ENCODE measurements around the gene SEMA4G. TPM values are rescaled to one million over a fixed set of nuclear protein-coding genes. Genes with fewer than 3 reads are reported as not detected.

Gene SEMA4G
- total and polyA plus RNA-seq, 2 of the 13 experiments (the other 11 are each of a cell fraction or from before 2014, with no cell fraction given) = 46.2 to 207 TPM

DNA sequence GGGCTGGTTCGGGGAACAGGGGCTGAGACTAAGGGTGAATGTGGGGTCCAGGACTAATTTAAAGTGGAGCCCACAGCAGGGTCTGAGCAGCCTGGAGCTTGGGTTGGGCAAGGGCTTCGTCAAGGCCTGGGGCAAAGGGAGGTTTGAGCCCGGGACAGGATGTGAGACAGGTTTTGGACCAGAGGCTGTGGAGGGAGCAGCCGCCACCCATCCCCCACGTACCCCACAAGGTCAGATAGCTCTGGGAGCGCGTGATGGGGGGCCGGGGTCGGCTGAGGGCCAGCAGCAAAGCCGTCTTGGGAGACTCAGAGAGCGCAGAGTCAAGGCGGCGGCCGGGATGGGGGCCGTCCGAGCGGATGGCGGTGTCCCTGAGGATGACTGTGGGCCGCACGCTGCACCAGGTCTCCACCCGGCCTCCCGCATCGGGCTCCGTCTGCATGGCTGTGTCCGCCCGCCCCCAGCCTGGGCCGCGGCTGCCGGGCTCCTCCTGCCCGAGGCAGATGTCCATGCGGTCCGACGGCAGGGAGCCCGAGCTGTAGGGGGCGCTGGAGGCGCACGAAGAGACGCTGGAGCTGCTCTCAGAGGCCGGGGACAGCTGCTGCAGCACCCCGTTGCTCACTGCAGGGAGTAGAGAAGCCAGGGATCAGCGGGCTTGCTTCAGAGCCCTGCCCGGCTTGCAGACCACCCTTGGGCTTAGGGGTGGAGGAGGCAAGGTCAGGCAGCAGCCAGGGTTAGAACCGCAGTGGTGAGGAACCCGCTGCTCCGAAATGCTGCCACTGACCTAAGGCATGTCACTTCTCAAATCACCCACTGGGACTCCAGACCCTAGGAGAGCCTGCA, 49.5 kb downstream of the SEMA4G start (continued):
- TF ChIP-seq SRSF1 (optimal IDR thresholded peaks at IDR 0.05; ENCODE audit: low read depth, low read length) (no peak), ZNF333 (CRISPR knock-in tag; IDR thresholded peaks at IDR 0.05; ENCODE audit: borderline replicate concordance) (peak; percentile 87; the same call in 1 of the 2 replicates), ZNF138 (CRISPR knock-in tag; IDR thresholded peaks at IDR 0.05; ENCODE audit: low read depth) (no peak; the same call in 1 of the 2 replicates), RAD51 (IDR thresholded peaks at IDR 0.05; ENCODE audit: borderline replicate concordance) (no peak), ZC3H13 (CRISPR knock-in tag; IDR thresholded peaks at IDR 0.05) (0 out of 2 replicates have a peak, but pooled peaks have one; percentile 73), ZNF883 (CRISPR knock-in tag; IDR thresholded peaks at IDR 0.05; ENCODE audit: not compliant biosample characterization) (peak; percentile 65), BHLHE40 (IDR thresholded peaks at IDR 0.05; ENCODE audit: low read length) (0 out of 2 replicates have a peak, but pooled peaks have one; percentile 6), SALL1 (CRISPR knock-in tag; IDR thresholded peaks at IDR 0.05) (peak; percentile 77), RXRA (CRISPR knock-in tag; IDR thresholded peaks at IDR 0.05) (peak; percentile 78), KAT8 (CRISPR knock-in tag; IDR thresholded peaks at IDR 0.05) (peak; percentile 53; the same call in 1 of the 2 replicates)
- TF ChIP-seq, protein P1, sequence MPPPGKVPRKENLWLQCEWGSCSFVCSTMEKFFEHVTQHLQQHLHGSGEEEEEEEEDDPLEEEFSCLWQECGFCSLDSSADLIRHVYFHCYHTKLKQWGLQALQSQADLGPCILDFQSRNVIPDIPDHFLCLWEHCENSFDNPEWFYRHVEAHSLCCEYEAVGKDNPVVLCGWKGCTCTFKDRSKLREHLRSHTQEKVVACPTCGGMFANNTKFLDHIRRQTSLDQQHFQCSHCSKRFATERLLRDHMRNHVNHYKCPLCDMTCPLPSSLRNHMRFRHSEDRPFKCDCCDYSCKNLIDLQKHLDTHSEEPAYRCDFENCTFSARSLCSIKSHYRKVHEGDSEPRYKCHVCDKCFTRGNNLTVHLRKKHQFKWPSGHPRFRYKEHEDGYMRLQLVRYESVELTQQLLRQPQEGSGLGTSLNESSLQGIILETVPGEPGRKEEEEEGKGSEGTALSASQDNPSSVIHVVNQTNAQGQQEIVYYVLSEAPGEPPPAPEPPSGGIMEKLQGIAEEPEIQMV (CRISPR knock-in tag; IDR thresholded peaks at IDR 0.05; ENCODE audit: low read depth) = peak; percentile 86; the same call in 1 of the 2 replicates
- TF ChIP-seq, protein P2, sequence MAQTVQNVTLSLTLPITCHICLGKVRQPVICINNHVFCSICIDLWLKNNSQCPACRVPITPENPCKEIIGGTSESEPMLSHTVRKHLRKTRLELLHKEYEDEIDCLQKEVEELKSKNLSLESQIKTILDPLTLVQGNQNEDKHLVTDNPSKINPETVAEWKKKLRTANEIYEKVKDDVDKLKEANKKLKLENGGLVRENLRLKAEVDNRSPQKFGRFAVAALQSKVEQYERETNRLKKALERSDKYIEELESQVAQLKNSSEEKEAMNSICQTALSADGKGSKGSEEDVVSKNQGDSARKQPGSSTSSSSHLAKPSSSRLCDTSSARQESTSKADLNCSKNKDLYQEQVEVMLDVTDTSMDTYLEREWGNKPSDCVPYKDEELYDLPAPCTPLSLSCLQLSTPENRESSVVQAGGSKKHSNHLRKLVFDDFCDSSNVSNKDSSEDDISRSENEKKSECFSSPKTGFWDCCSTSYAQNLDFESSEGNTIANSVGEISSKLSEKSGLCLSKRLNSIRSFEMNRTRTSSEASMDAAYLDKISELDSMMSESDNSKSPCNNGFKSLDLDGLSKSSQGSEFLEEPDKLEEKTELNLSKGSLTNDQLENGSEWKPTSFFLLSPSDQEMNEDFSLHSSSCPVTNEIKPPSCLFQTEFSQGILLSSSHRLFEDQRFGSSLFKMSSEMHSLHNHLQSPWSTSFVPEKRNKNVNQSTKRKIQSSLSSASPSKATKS (CRISPR knock-in tag; IDR thresholded peaks at IDR 0.05) = no peak

MicroRNAs encoded within 50 kb of the gene (microRNA counts, 767-probe panel; counts per million panel counts)
- not detected for microRNA hsa-miR-608

Small RNA genes lying within 50 kb of the gene (microRNA-seq; reads per million reads assigned to microRNA genes)
- not detected for gene MIR608

Small RNA genes lying within 50 kb of the gene (small RNA-seq; reads per million reads assigned to genes)
- 0 reads per million in 3 experiments for gene MIR608 (ENCODE audit: insufficient read depth in 2 of 3, insufficient read length in 3 of 3, low read depth in 2 of 3, low replicate concordance in 1 of 3)

Other genes starting within 250 kb of the SEMA4G start
- gene PAX2, start 223.9 kb upstream of the SEMA4G start, total RNA-seq (2016; rRNA removed; fragmentation: Illumina TruSeq; extraction: Trizol) = not detected in 2 replicates
- not detected in 2 replicates for gene PAX2, start 223.9 kb upstream of the SEMA4G start, polyA plus RNA-seq (2011; rRNA removed)
- gene SLF2, start 56.5 kb upstream of the SEMA4G start, total RNA-seq (2016; rRNA removed; fragmentation: Illumina TruSeq; extraction: Trizol) = 48.1 and 59.8 TPM in 2 replicates
- 12.2 and 12.6 TPM in 2 replicates for gene SLF2, start 56.5 kb upstream of the SEMA4G start, polyA plus RNA-seq (2011; rRNA removed)
- gene MRPL43, start 18.0 kb downstream of the SEMA4G start, total RNA-seq (2016; rRNA removed; fragmentation: Illumina TruSeq; extraction: Trizol) = 68.8 and 71.0 TPM in 2 replicates
- gene MRPL43, start 18.0 kb downstream of the SEMA4G start, polyA plus RNA-seq (2011; rRNA removed) = 73.7 and 79.1 TPM in 2 replicates
- 16.5 and 21.9 TPM in 2 replicates for gene TWNK, start 18.0 kb downstream of the SEMA4G start, total RNA-seq (2016; rRNA removed; fragmentation: Illumina TruSeq; extraction: Trizol)
- gene TWNK, start 18.0 kb downstream of the SEMA4G start, polyA plus RNA-seq (2011; rRNA removed) = 10.7 and 14.1 TPM in 2 replicates
- 60.7 and 65.6 TPM in 2 replicates for gene LZTS2, start 30.3 kb downstream of the SEMA4G start, total RNA-seq (2016; rRNA removed; fragmentation: Illumina TruSeq; extraction: Trizol)
- gene LZTS2, start 30.3 kb downstream of the SEMA4G start, polyA plus RNA-seq (2011; rRNA removed) = 43.6 and 59.7 TPM in 2 replicates
- 0.60 and 0.73 TPM in 2 replicates for gene PDZD7, start 61.6 kb downstream of the SEMA4G start, total RNA-seq (2016; rRNA removed; fragmentation: Illumina TruSeq; extraction: Trizol)
- gene PDZD7, start 61.6 kb downstream of the SEMA4G start, polyA plus RNA-seq (2011; rRNA removed) = 0.58 and 0.78 TPM in 2 replicates
- 11.9 and 16.8 TPM in 2 replicates for gene SFXN3, start 61.7 kb downstream of the SEMA4G start, total RNA-seq (2016; rRNA removed; fragmentation: Illumina TruSeq; extraction: Trizol)
- gene SFXN3, start 61.7 kb downstream of the SEMA4G start, polyA plus RNA-seq (2011; rRNA removed) = 71.5 and 86.1 TPM in 2 replicates
- gene KAZALD1, start 92.5 kb downstream of the SEMA4G start, total RNA-seq (2016; rRNA removed; fragmentation: Illumina TruSeq; extraction: Trizol) = 18.0 and 27.7 TPM in 2 replicates
- gene KAZALD1, start 92.5 kb downstream of the SEMA4G start, polyA plus RNA-seq (2011; rRNA removed) = 16.7 and 16.8 TPM in 2 replicates
- 0.07 TPM in 2 replicates for gene TLX1, start 161.8 kb downstream of the SEMA4G start, total RNA-seq (2016; rRNA removed; fragmentation: Illumina TruSeq; extraction: Trizol)
- 0.20 and 0.26 TPM in 2 replicates for gene TLX1, start 161.8 kb downstream of the SEMA4G start, polyA plus RNA-seq (2011; rRNA removed)